Cardiac muscle cell (in vitro differentiated cells and primary cell): ENCODE measurements around the gene MBIP. TPM values are rescaled to one million over a fixed set of nuclear protein-coding genes. Genes with fewer than 3 reads are reported as not detected.

Experiments
- DNase-seq, 2 donors: peaks; one replicate each; pipeline versions ENCODE4 v3.0.0 to v3.0.0-alpha.2; 2010 to 2017; ENCODE audit warnings: low read depth in 1 of 2, low spot score in 1 of 2
- H3K27ac ChIP-seq: fragments of 200-600 bp; sonication (generic); 2 replicates; pipeline ENCODE4 v1.5.1; 2016
- H3K27me3 ChIP-seq: fragments of 200-600 bp; sonication (generic); 2 replicates; pipeline ENCODE4 v1.6.0; 2016; ENCODE audit warnings: control low read depth
- H3K36me3 ChIP-seq: fragments of 200-600 bp; sonication (generic); 2 replicates; pipeline ENCODE4 v1.5.1; 2016; ENCODE audit warnings: control low read depth
- H3K4me1 ChIP-seq: fragments of 200-600 bp; sonication (generic); 2 replicates; pipeline ENCODE4 v1.8.1; 2017; ENCODE audit warnings: low read depth, mild to moderate bottlenecking, mixed run types
- H3K4me3 ChIP-seq: fragments of 200-600 bp; sonication (generic); 2 replicates; pipeline ENCODE4 v1.5.1; 2016; ENCODE audit warnings: mild to moderate bottlenecking
- H3K9me3 ChIP-seq: fragments of 200-600 bp; sonication (generic); 2 replicates; pipeline ENCODE4 v1.5.1; 2017; ENCODE audit warnings: low read depth, mild to moderate bottlenecking, control low read depth
- polyA plus RNA-seq: library from polyadenylated mRNA; unstranded; fragments of >200 nt; fragmentation: Nextera tagmentation; extraction: Ambion mirVana; gene quantifications from 2 replicates; pipeline ENCODE4 v1.2.1, GENCODE V29; 2016
- total RNA-seq: library from RNA; depleted of rRNA; stranded (reverse); fragments of >200 nt; gene quantifications from 2 replicates; pipeline ENCODE4 v1.2.3, GENCODE V29; 2016
- TF ChIP-seq, protein P1 (sequence below): IDR thresholded peaks from 2 replicates; pipeline ENCODE4 v1.5.1; 2012; ENCODE audit warnings: low read depth, mild to moderate bottlenecking, low read length

Gene MBIP
- total and polyA plus RNA-seq, 2 experiments from 2014 or later, result 12.6 to 30.9 TPM

DNA sequence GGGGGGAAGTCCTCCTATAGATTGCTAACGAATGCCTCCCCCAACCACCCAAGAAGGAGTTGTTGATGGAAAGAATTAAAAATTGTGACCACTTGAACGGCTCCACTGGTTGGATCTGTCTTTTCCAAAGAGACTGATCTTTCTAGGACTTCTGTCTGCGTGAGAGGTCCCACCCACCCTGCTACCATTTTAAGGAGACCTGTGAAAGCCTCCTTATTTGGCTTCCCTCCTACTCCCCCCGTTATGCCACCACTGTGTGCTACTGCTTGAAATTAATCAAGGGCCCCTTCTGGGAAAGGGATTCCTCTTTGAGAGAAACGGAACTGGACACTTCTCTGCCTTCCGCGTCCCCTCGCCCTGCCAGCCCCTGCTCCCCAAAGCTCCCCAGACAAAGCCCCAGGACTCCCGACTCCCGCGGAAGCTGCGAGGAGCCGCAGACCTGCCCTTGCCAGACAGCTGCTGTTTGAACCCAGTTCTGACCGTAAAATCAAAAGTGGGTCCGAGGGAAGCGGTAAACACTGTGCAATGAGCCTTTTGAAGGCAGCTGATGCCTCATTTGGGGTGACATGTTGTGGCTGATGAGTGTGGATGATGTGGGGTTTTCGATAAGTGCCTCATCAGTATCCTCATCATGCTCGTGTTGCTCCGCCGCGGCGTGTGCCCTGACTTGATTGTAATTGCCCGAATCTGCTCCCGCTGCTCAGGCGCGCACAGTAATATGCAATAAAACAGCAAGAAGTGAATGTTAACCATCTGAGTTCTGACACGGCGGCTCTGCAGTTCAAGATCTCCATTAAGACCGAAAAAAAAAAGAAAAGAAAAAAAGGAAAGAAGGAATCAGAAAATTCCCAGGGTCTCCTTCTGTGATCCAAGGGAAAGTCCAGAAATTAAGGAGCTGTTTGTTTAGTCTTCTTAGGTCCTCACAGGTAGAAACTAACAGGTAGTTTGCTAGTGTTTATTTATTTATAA lies 48.2 kb downstream of the MBIP start:
- TF ChIP-seq, protein P1, sequence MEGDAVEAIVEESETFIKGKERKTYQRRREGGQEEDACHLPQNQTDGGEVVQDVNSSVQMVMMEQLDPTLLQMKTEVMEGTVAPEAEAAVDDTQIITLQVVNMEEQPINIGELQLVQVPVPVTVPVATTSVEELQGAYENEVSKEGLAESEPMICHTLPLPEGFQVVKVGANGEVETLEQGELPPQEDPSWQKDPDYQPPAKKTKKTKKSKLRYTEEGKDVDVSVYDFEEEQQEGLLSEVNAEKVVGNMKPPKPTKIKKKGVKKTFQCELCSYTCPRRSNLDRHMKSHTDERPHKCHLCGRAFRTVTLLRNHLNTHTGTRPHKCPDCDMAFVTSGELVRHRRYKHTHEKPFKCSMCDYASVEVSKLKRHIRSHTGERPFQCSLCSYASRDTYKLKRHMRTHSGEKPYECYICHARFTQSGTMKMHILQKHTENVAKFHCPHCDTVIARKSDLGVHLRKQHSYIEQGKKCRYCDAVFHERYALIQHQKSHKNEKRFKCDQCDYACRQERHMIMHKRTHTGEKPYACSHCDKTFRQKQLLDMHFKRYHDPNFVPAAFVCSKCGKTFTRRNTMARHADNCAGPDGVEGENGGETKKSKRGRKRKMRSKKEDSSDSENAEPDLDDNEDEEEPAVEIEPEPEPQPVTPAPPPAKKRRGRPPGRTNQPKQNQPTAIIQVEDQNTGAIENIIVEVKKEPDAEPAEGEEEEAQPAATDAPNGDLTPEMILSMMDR, result no peak
- Histone ChIP-seq H3K27ac (no peak overlapping the region), H3K36me3 (no peaks in the 10 kb centered on the region), H3K4me1 (peaks cover 13% of the 10 kb centered on the region), H3K4me3 (no peak overlapping the region), H3K9me3 (no peaks in the 10 kb centered on the region), H3K27me3 (peaks cover 4% of the 10 kb centered on the region)
- DNase-seq, result peak in 1 of 2 donors; percentile 23

DNA sequence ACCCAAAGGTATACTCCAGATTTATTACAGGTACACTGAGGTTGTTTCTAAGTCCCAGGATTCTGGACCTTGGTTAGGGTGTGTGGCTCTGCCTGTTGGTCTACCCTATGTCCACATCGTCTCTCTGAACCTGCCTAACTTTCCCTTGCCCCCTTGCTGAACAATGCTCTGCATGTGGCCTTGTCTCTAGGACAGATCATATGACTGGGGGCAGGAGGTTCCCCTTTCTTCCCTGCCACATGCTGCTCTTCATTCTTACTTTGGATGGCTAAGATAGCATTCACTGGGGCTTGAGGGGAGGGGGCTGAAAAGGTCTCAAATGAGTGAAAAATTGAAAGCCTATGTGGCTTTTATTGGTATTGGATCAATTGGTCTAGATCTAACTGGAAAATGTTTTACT lies 49.2 kb downstream of the MBIP start:
- Histone ChIP-seq H3K4me1 (peaks cover 13% of the 10 kb centered on the region), H3K27me3 (peaks cover 4% of the 10 kb centered on the region), H3K9me3 (no peaks in the 10 kb centered on the region), H3K27ac (no peak overlapping the region), H3K4me3 (no peak overlapping the region), H3K36me3 (no peaks in the 10 kb centered on the region)
- TF ChIP-seq, protein P1, result no peak
- DNase-seq, result no peak

DNA sequence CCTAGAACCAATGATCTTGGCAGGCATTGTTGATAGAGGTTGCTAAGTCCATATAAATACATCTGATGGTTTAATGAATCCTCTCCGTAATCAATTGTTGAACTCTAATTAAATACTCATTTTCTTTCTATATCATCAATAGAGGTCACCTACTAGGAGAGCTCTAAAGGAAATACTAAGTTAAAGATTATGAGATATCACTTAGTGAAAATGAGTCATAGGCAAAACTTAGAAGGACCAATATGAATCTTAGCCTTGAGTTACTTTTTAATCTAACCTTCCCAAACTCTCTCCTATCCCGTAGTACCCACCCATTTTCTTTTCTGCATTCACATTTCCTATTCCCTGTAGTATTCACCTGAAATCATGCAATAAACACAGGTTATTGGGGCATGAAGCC lies 50.2 kb downstream of the MBIP start:
- no peak for DNase-seq
- Histone ChIP-seq H3K9me3 (no peaks in the 10 kb centered on the region), H3K4me1 (peaks cover 13% of the 10 kb centered on the region), H3K27ac (no peak overlapping the region), H3K36me3 (no peaks in the 10 kb centered on the region), H3K27me3 (peaks cover 4% of the 10 kb centered on the region), H3K4me3 (no peak overlapping the region)
- TF ChIP-seq, protein P1, result no peak

DNA sequence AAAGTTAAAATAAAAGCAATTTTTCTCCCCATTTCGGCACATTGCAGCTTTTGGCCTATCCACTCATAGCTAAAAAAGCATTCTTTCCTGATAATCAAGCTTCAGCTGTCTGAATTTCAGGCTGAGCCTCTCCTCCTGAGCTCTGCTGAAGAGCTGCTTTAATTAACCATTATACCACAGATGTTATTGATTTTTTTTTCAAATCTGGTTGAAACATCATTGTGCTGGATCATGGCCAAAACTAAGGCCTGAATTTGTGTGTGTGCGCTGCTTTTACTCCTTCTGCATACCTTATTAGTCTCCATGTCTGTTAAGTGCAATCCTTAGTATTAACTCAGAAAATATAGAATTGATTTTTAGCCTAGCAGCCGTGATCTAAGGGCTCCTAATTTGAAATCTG lies 52.3 kb downstream of the MBIP start:
- peaks cover 4% of the 10 kb centered on the region for H3K27me3 ChIP-seq
- H3K9me3 ChIP-seq, result no peaks in the 10 kb centered on the region
- no peak for DNase-seq
- H3K4me3 ChIP-seq, result no peak overlapping the region
- no peak overlapping the region for H3K27ac ChIP-seq
- H3K4me1 ChIP-seq, result peaks cover 13% of the 10 kb centered on the region
- TF ChIP-seq, protein P1, result no peak
- H3K36me3 ChIP-seq, result no peaks in the 10 kb centered on the region

DNA sequence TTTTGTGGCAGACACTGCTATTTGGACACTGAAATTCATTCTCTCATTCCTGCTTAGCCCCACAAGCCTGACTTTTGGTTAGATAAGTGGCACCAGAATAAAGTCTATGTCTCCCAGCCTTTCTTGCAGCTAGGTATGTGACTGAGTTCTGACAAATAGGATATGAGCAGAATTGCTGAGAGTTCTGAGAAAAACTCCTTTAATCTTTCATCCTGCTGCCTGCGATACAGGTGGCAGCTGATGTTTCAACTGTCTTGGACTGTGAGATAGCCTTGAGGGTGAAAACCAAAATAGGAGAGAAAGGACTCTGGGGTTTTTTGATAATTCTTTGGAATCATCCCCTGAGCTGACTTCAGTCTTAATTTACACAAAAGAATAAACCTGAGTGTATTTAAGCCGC lies 55.8 kb downstream of the MBIP start:
- Histone ChIP-seq H3K27me3 (no peaks in the 10 kb centered on the region), H3K4me3 (no peak overlapping the region)
- TF ChIP-seq, protein P1, result no peak

More for the DNA sequence above, 55.8 kb downstream of the MBIP start:
- H3K27ac ChIP-seq, result no peak overlapping the region
- no peaks in the 10 kb centered on the region for H3K36me3 ChIP-seq
- DNase-seq, result no peak
- H3K4me1 ChIP-seq, result peaks cover 13% of the 10 kb centered on the region
- H3K9me3 ChIP-seq, result no peaks in the 10 kb centered on the region
